Ovary (tissue), 3 donors: ENCODE results near the gene FAM171A2.
"Not testable (repeated sequence)": the region's sequence is repeated elsewhere in the genome, so short reads cannot be mapped to it uniquely, and the experiment has no call there.

Source experiments
- CTCF ChIP-seq, 3 donors: fragments of 450-650 bp in 2 of 3; fragments of 200-600 bp in 1 of 3; IDR thresholded peaks; one replicate each; pipeline versions ENCODE4 v1.5.1 to v1.8.0; 2016 to 2022; ENCODE audit warnings: antibody characterized with exemption in 3 of 3, mild to moderate bottlenecking in 1 of 3
- EP300 ChIP-seq: sonication (generic); formaldehyde crosslinking; IDR thresholded peaks from one replicate; pipeline ENCODE4 v1.6.1; 2017; ENCODE audit warnings: antibody characterized with exemption
- POLR2A ChIP-seq: fragments of 450-650 bp; IDR thresholded peaks from one replicate; pipeline ENCODE4 v1.6.1; 2017; ENCODE audit warnings: antibody characterized with exemption, mild to moderate bottlenecking, moderate library complexity
- donor health status: DM: no; HTN: no; CAD: no.

GRCh38 chr17:44329516-44329915 lies 34.1 kb downstream of the FAM171A2 start:
- not testable (repeated sequence) for TF ChIP-seq CTCF (IDR thresholded peaks at IDR 0.05); POLR2A; EP300
